Activated naive CD8-positive, alpha-beta T cell treated with anti-CD3 and anti-CD28 coated beads, Interleukin-2, amount 50 U/mL, for 16 hours (primary cell): ENCODE measurements around the gene DRAP1.

ENCODE experiments used
- DNase-seq: peaks from one replicate; pipeline ENCODE4 v3.0.0-alpha.2; 2020; ENCODE audit warnings: low read depth, low spot score

The DRAP1 gene

GRCh38 chr11:65903715-65904114 lies 15.5 kb upstream of the DRAP1 start:
- no peak for DNase-seq

DNA sequence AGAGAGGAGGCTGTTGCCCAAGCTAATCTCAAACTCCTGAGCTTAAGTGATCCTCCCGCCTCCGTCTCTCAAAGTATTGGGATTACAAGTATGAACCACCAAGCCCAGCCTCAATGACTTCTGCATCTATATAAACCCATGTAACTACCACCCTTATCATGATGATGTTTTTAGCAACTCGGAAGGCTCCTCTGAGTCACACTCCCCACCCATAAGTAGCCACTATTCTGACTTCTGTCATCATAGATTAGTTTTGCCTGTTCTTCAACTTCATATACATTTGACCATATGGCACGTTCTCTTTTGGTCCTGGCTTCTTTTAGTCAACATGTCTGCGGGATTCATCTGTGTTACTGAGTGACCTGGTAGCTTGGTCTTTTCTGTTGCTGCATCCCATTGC lies 12.6 kb upstream of the DRAP1 start:
- DNase-seq: no peak

DNA sequence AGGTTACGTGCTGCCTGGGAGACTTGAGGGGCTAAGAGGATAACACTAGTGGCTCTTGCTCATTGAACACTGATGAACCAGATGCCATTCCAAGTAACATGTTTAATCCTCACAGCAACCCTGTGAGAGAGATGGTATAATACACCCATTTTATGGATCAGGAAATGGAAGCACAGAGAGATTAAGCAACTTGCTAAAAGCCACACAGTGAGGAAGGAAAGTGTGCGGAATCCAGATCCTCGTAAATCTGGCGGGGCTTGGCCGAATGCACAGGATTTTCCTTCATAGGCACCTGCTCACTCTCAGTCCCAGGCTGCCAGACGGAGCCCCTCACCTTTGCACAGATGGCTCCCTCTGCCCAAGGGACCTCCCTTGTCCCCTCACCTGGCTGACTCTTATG lies 11.3 kb upstream of the DRAP1 start:
- no peak for DNase-seq

DNA sequence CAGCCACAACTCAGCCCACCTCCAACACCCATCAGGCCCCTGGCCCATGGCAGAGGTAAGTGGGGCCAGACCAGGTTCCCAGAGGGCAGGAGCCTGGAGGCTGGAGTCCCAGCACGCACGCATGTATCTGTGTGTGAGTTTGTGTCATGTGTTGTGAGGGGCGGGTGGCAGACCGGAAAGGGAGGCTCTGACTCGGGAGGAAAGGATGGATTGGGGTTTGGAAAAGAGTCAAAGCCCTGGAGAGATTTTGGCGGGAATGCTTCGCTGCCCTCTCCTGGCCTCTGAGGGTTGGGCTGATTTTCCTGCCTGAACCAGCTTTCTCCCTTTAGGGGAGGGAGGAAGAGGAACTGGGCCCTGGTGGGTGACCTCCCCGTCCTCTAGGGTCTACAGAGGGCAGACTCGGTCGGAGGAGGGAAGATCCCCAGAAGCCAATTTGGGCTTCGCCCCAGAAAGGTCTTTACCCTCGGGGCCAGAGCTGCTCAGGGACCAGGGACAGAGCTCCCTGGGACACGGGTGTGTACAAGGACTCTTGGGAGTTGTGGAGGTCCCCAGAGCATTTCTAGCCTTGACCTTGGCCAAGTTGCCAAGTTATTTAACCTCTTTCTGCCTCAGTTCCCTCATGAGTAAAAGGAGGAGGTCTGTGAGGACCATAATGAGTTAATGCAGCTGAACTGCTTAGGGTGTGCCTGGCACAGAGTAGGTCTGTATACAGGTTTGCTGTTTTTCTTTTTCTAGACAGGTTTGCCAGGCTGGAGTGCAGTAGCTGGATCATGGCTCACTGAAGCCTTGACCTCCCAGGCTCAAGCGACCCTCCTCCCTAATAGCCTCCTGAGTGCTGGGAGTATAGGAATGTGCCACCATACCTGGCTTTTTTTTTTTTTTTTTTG lies 7.3 kb upstream of the DRAP1 start:
- no peak for DNase-seq

DNA sequence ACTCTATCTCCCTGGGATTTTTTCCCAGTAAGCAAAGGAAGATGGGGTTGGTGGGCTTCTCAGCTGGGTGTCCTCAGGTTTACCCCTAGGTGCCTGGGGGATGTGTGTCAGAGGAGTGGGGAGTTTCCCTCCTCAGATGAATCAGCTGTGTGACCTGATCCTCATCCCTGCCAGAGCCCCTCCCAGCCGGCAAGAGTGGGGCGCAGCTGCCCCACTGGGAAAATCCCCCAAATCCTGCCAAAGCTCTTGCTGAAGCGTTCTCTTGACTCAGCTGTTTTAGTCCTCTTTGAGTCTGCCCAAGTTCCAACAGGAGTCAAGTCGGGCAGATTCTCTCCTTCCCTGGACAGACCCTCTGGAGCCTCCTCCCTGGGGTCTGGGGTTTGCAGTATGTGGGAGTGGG lies 6.4 kb upstream of the DRAP1 start:
- no peak for DNase-seq

DNA sequence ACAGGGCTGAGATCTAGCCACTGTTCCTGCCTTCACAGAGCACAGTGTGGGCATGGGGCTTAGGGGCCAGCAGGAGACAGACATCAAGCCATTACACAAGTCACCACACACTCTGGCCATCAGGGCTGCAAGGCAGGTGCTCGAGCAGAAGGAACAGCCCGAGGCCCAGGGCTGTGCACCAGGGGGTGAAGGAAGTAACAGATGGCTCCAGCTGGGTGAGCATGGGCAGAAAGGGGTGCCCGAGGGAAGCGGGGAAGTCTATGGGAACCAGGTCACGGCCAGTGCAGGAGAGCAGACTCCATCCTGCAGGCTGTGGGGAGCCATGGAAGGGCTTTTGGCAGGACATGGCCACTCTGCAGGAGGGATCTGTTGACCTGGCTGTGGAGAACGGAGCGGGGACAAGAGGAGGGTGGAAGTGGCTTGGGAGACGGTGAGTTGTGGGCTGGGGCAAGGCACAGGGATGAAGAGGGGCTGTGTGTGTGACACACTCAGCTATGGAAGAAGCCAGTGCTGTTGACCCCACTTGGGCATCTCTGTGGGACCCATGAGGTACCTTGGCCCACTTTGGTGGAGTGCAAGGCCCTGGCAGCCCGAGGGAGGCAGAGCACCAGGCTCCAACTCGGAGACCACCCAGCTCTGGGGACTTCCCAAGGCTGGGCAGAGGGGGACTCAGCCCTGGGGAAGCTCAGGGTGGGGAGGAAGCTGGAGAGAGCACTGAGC lies 4.0 kb upstream of the DRAP1 start:
- no peak for DNase-seq

DNA sequence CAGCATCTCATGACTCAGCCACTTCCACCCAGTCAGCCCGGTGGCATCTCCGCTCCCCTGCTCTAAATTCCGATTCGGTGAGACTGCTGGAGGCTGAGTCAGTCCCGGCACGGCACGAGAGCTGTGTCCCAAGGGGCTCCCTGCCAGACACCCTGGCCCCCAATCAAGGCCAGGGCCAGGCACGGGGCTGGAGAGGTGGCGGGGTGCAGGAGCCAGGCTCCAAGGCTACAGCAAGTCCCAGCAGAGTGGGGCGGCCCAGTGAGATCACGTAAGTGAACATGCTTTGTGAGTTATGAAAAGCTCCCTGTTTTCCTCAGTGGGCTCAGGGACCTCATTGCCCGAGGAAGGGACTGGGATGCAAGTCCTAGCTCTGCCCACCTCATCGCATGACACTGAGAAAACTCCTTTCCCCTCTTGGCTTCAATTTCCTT lies 3.4 kb upstream of the DRAP1 start:
- DNase-seq: no peak

DNA sequence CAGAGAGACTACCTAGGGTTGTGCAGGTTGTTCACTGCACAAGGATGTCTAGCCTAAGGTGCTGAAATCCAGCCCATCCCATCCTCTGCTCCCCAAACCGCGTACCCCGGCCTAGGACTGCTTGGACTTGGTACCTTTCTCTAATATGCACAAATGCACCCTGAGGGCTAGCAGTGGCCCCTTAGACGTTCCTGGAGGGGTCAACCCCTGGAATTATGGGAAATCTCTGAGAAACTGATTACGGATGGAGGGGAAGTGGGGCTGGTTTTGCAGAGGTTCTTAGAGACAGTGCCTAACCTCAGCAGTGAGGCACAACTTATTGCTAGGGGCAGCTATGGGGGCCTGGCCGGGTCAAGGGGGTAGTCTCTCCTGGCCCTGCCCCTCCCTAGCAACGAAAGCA lies 2.8 kb upstream of the DRAP1 start:
- DNase-seq: no peak

GRCh38 chr11:65917077-65917433 lies 2.2 kb upstream of the DRAP1 start:
- no peak for DNase-seq

DNA sequence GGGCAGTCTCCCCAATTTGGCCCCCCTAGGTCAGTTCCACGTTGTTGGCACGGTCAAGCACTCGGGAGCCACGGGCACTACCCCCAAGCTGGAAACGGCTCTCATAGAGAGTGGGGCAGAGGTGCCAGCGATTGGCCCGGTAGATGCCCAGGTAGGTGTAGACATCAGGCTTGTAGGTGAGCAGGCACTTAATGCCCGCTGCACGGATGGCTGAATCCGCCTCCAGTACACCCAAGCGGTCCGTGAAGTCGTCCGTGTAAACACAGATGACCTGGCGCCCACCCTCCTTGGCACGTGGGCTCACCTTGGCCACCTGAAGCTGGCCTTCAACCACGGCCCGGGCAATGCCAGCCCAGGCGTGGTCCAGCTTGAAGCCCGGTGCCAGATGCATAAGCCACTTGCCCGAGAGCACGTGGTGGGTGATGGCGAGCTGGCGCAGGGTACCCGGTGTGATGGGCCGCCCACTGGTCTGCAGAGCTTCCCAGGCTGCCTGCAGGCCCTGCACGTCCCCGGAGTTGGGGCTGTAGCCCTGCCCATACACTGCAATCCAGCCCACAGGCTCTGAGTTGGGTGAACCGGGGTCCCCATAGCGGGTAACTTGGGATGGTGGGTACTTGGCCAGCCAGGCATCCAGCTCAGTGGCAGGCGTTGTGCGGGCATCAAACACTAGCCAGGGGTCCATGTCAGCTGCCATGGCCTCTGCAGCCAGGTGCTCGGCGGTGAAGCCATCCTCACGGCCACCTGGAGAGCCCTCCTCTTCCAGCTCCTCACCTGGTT lies 1.6 kb upstream of the DRAP1 start:
- DNase-seq: no peak

DNA sequence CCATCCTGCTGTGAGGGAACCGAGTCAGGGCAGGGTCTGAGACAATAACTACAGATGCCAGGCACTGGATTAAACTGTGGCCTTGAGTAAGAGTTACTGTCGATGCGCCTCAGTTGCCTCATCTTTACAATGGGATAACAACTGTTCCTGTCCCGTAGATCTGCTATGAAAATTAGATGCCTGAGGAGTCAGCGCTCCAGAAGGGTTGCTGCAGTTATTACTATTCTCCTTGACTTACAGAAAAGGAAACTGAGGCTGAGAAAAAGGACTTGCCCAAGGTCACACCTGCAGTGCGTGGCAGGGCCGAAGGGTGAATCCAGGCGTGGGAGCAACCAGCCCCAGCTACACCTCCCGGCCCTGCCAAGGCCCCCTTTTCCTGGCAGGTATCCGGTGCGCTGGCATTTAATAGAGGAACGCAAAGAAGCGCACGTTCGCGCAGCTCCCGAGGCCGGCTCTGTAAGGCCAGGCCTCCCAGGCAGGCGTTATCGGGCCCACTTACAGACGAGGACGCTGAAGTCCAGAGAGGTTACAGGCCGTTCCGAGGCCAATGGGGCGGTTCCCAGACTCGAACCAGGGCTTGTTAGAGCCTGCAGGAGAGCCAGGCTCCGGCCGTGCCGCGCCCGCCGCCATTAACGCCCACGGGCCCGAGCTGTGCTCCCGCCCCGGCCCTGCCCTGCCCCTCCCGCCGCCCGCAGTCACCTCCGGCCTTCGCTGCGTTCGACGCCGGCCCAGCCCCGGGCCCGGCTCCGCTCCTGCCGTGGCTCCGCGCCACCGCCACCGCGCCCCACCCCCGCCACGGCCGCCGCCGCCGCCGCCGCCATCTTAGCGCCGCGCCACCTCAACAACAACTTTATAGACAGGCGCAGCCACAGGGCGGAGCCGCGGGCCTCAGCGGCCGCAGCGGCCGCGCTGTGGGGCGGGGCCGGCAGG lies 750 bp upstream of the DRAP1 start, which contains the start of gene C11orf68:
TSS of gene C11orf68 (minus strand) at position 852 of the 930 bp plus-strand sequence. CDS start at position 821, 31 bp downstream.
- DNase-seq: no peak

DNA sequence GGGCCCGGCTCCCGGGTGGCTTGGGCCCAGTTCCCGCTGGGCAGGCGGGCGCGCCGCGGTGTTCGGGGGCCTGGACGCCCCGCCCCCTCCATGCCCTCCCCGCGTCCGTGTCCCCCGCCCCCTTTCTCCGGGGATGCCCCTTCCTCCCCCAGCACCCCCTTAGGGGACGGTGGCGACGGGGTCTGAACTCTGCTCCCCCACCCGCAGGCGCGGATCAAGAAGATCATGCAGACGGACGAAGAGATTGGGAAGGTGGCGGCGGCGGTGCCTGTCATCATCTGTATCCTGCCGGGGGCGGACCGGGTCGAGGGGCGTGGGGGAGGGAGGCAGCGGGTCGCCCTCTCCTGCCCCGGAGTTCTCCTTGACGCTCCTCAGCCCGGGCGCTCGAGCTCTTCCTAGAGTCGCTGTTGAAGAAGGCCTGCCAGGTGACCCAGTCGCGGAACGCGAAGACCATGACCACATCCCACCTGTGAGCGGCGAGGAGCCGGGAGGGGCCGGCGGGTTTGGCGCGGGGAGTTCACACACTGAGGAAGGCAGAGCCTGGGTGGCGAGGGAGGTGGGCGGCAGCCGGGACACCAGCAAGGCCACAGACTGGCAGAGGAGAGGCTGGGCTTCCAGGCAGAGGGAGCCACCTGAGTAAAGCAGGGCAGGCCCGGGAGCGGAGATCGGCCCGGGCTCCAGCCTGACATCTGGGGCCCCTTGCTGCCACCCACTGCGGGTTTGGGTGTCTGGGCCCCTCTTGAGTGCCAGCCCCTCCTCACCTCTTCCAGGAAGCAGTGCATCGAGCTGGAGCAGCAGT lies 546 bp downstream of the DRAP1 start:
- no peak for DNase-seq

GRCh38 chr11:65920372-65920802 lies 1.2 kb downstream of the DRAP1 start:
- no peak for DNase-seq

- DNase-seq: no peak
These were observed 1.9 kb downstream of the DRAP1 start for GRCh38 chr11:65921033-65921555.

DNA sequence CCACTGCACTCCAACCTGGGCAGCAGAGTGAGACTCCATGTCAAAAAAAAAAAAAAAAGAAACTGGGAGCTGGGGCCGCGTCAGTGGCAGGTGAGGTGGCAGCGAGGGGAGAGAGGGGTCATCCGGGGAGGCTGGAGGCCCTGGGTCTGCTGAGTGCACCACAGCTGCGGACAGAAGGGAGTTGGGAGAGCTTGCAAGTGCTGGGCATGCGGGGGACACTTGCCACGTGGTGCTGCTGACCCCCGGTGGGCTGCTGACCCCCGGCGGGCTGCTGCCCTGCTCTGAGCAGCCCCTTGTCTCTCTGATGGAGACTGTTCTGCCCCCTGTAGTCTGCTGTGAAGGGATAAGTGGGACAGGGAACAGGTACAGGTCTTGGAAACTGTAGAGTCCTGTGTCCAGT lies 2.6 kb downstream of the DRAP1 start:
- DNase-seq: no peak

- no peak for DNase-seq
These were observed 3.3 kb downstream of the DRAP1 start for GRCh38 chr11:65922565-65922964.

DNA sequence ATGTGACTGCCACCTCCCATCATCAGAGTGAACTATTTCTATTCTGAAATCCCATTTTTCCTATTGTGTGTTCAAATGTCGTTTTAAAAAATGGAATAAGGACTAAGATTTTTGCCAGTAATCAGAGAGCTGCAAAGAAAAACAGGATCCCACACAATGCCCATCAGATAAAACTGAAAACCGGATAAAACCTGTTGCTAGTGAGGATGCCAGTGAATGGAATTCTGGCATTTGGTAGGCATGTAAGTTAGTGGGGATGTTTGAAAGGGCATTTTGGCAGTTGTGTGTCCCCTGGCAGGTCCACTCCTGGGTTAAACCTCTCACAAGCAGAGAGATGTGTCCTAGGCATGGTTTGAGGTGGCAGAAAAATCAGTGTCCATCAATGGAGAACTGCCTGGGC lies 6.2 kb downstream of the DRAP1 start:
- DNase-seq: no peak

- peak; percentile 64 for DNase-seq
These were observed 8.7 kb downstream of the DRAP1 start for GRCh38 chr11:65927904-65928397.

- DNase-seq: no peak
These were observed 9.4 kb downstream of the DRAP1 start for GRCh38 chr11:65928667-65929066.
